ENCODE results near the gene RCSD1.
A peak's percentile ranks its signal among the peaks of the same experiment; 100 is the strongest.

The RCSD1 gene

GRCh38 chr1:167671727-167672511, 41.9 kb downstream of the RCSD1 start:
- DNase-seq = no peak

GRCh38 chr1:167672831-167673230, 42.8 kb downstream of the RCSD1 start:
- no peak for DNase-seq

GRCh38 chr1:167673265-167673664, 43.2 kb downstream of the RCSD1 start:
- no peak for DNase-seq

- no peak for DNase-seq
These were observed 44.1 kb downstream of the RCSD1 start for GRCh38 chr1:167674156-167674555.

- DNase-seq = no peak
These were observed 45.4 kb downstream of the RCSD1 start for GRCh38 chr1:167675440-167675839.

- DNase-seq = no peak
These were observed 46.3 kb downstream of the RCSD1 start for GRCh38 chr1:167676205-167676915.

GRCh38 chr1:167676916-167677848, 47.1 kb downstream of the RCSD1 start:
- no peak for DNase-seq

GRCh38 chr1:167678422-167678821, 48.4 kb downstream of the RCSD1 start:
- no peak for DNase-seq

- no peak for DNase-seq
These were observed 48.8 kb downstream of the RCSD1 start for GRCh38 chr1:167678838-167679237.

- no peak for DNase-seq
These were observed 49.7 kb downstream of the RCSD1 start for GRCh38 chr1:167679714-167680113.

- no peak for DNase-seq
These were observed 51.0 kb downstream of the RCSD1 start for GRCh38 chr1:167681024-167681423.

GRCh38 chr1:167681451-167682098, 51.5 kb downstream of the RCSD1 start:
- no peak for DNase-seq

GRCh38 chr1:167683226-167683625, 53.2 kb downstream of the RCSD1 start:
- DNase-seq = no peak

GRCh38 chr1:167683641-167684502, 53.8 kb downstream of the RCSD1 start:
- DNase-seq = no peak

GRCh38 chr1:167685844-167686243, 55.8 kb downstream of the RCSD1 start:
- DNase-seq = no peak

GRCh38 chr1:167687919-167688519, 58.0 kb downstream of the RCSD1 start:
- DNase-seq = peak; percentile 68

- DNase-seq = no peak
These were observed 59.5 kb downstream of the RCSD1 start for GRCh38 chr1:167689567-167689920.

- no peak for DNase-seq
These were observed 60.0 kb downstream of the RCSD1 start for GRCh38 chr1:167690053-167690452.

GRCh38 chr1:167693425-167694045, 63.5 kb downstream of the RCSD1 start:
- DNase-seq = no peak

GRCh38 chr1:167694691-167695090, 64.7 kb downstream of the RCSD1 start:
- DNase-seq = no peak

GRCh38 chr1:167695147-167695546, 65.1 kb downstream of the RCSD1 start:
- DNase-seq = no peak
